ENCODE data around the gene MYH13. TPM values are rescaled to one million over a fixed set of nuclear protein-coding genes. Genes with fewer than 3 reads are reported as not detected.

The MYH13 gene
- total and polyA plus RNA-seq, 2 of the 13 experiments (the other 11 are each of a cell fraction or from before 2014, with no cell fraction given): not detected

DNA sequence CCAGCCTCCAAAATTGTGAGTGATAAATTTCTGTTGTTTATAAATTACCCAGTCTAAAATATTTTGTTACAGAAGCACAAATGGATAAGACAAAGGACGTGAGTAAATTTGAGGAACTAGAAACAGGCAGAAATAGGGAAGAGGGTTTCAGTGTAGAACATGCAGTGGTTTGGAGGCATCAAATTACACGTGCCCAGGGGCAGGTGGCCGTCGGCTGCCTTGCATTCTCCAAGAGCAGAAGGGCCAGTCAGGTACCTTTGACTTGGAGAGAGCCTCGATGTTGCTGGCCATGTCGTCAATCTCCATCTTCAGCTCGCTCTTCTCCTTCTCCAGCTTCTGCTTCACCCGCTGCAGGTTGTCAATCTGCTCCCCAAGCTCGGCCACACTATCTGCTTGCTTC is 54.3 kb downstream of the MYH13 start:
- Histone ChIP-seq H3K9me3 (ENCODE audit: low read length) (no peaks in the 10 kb centered on the region), H3K27ac (ENCODE audit: extremely low read length, insufficient read depth, low read length) (no peak overlapping the region), H3K36me3 (replicated peaks in 1 of 2; ENCODE audit: control insufficient read depth in 1 of 2, insufficient read depth in 2 of 2, low read length in 2 of 2) (no peaks in the 10 kb centered on the region), H4K20me1 (ENCODE audit: insufficient read depth, low read length) (no peaks in the 10 kb centered on the region), H2AFZ (ENCODE audit: low read length) (no peak overlapping the region), H3K27me3 (ENCODE audit: control insufficient read depth in 1 of 2, insufficient read depth in 2 of 2, low read length in 2 of 2) (peaks cover 0 to 4% of the 10 kb centered on the region in 2 experiments; a peak in 2 of 5 replicates), H3K9ac (ENCODE audit: insufficient read depth, low read depth, low read length) (no peak overlapping the region), H3K4me2 (ENCODE audit: low read depth, low read length) (no peak overlapping the region), H3K79me2 (ENCODE audit: insufficient read depth, low read length) (no peaks in the 10 kb centered on the region), H3K4me1 (ENCODE audit: insufficient read depth, low read length) (no peaks in the 10 kb centered on the region), H3K4me3 (replicated peaks in 1 of 3; ENCODE audit: insufficient read depth in 1 of 3, low read depth in 2 of 3, low read length in 3 of 3) (no peak overlapping the region)
- BruUV-seq (replicated peaks): no TSS peak
- FAIRE-seq (no peak), DNase-seq (ENCODE audit: low spot score) (no peak), ATAC-seq (no peak)
- TF ChIP-seq EP300 (IDR thresholded peaks at IDR 0.05; ENCODE audit: low read depth in 2 of 2, low read length in 2 of 2) (no peak), EP300 (CRISPR knock-in tag; IDR thresholded peaks at IDR 0.05; ENCODE audit: borderline replicate concordance) (no peak), HNF4A (CRISPR knock-in tag; IDR thresholded peaks at IDR 0.05) (no peak), ZNF460 (CRISPR knock-in tag; IDR thresholded peaks at IDR 0.05; ENCODE audit: borderline replicate concordance) (no peak), BORCS8-MEF2B (CRISPR knock-in tag; IDR thresholded peaks at IDR 0.05) (no peak), SNRNP70 (IDR thresholded peaks at IDR 0.05; ENCODE audit: low read depth, low read length) (no peak), ZNF552 (CRISPR knock-in tag; IDR thresholded peaks at IDR 0.05; ENCODE audit: borderline replicate concordance) (no peak), ZNF572 (CRISPR knock-in tag; IDR thresholded peaks at IDR 0.05) (no peak), ZNF264 (CRISPR knock-in tag; IDR thresholded peaks at IDR 0.05) (no peak), MED1 (CRISPR knock-in tag; IDR thresholded peaks at IDR 0.05) (no peak), ZNF597 (CRISPR knock-in tag; IDR thresholded peaks at IDR 0.05) (no peak)
- TF ChIP-seq, protein P1, sequence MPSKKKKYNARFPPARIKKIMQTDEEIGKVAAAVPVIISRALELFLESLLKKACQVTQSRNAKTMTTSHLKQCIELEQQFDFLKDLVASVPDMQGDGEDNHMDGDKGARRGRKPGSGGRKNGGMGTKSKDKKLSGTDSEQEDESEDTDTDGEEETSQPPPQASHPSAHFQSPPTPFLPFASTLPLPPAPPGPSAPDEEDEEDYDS (CRISPR knock-in tag; IDR thresholded peaks at IDR 0.05): no peak
- TF ChIP-seq, protein P2, sequence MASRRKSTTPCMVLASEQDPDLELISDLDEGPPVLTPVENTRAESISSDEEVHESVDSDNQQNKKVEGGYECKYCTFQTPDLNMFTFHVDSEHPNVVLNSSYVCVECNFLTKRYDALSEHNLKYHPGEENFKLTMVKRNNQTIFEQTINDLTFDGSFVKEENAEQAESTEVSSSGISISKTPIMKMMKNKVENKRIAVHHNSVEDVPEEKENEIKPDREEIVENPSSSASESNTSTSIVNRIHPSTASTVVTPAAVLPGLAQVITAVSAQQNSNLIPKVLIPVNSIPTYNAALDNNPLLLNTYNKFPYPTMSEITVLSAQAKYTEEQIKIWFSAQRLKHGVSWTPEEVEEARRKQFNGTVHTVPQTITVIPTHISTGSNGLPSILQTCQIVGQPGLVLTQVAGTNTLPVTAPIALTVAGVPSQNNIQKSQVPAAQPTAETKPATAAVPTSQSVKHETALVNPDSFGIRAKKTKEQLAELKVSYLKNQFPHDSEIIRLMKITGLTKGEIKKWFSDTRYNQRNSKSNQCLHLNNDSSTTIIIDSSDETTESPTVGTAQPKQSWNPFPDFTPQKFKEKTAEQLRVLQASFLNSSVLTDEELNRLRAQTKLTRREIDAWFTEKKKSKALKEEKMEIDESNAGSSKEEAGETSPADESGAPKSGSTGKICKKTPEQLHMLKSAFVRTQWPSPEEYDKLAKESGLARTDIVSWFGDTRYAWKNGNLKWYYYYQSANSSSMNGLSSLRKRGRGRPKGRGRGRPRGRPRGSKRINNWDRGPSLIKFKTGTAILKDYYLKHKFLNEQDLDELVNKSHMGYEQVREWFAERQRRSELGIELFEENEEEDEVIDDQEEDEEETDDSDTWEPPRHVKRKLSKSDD (CRISPR knock-in tag; IDR thresholded peaks at IDR 0.05; ENCODE audit: low read depth): no peak
- intact Hi-C loops (cut with micrococcal nuclease; ENCODE audit: unreplicated experiment): no loop called here
- CTCF ChIA-PET (ENCODE audit: low intra/inter-chr PET ratio, low total read pairs): interaction anchor here (0.9 kb wide), 1 partner anchor 300 kb away, joined by 3 read pairs; no protein-coding TSS in a partner anchor
- POLR2A ChIA-PET: no interaction called here
- 20% methylated on average over 9 of the region's 9 CpGs for WGBS (ENCODE audit: low lambda C conversion rate)
- in situ Hi-C loops (cut with HindIII; ENCODE audit: extremely low pct_ligation_motif_present, low pct_unique_long_range_greater_than_20kb): no loop called here

Measured in HepG2 (cell line).